GM23338 (cell line): Measurements from ENCODE around the gene DSE. TPM values are rescaled to one million over a fixed set of nuclear protein-coding genes. Genes with fewer than 3 reads are reported as not detected.

ENCODE experiments used
- ATAC-seq: fragments of 200-7000 bp; cut with Tn5 transposase; 3 replicates; pipeline ENCODE4 v1.9.1; 2020
- DNase-seq: peaks from one replicate; pipeline ENCODE4 v3.0.0-alpha.2; 2015; ENCODE audit warnings: low spot score
- H2AFZ ChIP-seq: fragments of 200-600 bp; sonication (generic); 2 replicates; pipeline ENCODE4 v1.8.0; 2016; ENCODE audit warnings: antibody characterized with exemption, mild to moderate bottlenecking, moderate library complexity
- H3F3A ChIP-seq: fragments of 200-600 bp; sonication (generic); replicated peaks from 2 replicates; pipeline ENCODE4 v1.8.0; 2017; ENCODE audit warnings: antibody characterized with exemption, mixed run types, low read depth
- H3K27ac ChIP-seq: fragments of 200-600 bp; sonication (generic); 2 replicates; pipeline ENCODE4 v1.6.1; 2016; ENCODE audit warnings: low read depth
- H3K27me3 ChIP-seq: fragments of 200-600 bp; sonication (generic); 2 replicates; pipeline ENCODE4 v1.8.0; 2016; ENCODE audit warnings: mild to moderate bottlenecking, mixed run types, moderate library complexity; ENCODE audit not compliant: insufficient read depth
- H3K36me3 ChIP-seq: fragments of 200-600 bp; sonication (generic); 2 replicates; pipeline ENCODE4 v1.8.0; 2016; ENCODE audit warnings: mild to moderate bottlenecking; ENCODE audit not compliant: insufficient read depth
- H3K4me1 ChIP-seq: fragments of 200-600 bp; sonication (generic); 2 replicates; pipeline ENCODE4 v1.8.0; 2016; ENCODE audit warnings: mild to moderate bottlenecking, moderate library complexity; ENCODE audit not compliant: insufficient read depth
- H3K4me2 ChIP-seq: fragments of 200-600 bp; sonication (generic); 2 replicates; pipeline ENCODE4 v1.7.1; 2017; ENCODE audit warnings: mixed run types
- H3K4me3 ChIP-seq: fragments of 200-600 bp; sonication (generic); 2 replicates; pipeline ENCODE4 v1.6.1; 2016; ENCODE audit warnings: mixed run types
- H3K79me2 ChIP-seq: fragments of 200-600 bp; sonication (generic); replicated peaks from 2 replicates; pipeline ENCODE4 v1.8.0; 2017; ENCODE audit warnings: mild to moderate bottlenecking; ENCODE audit not compliant: insufficient read depth
- H3K9me2 ChIP-seq: fragments of 200-600 bp; sonication (generic); 2 replicates; pipeline ENCODE4 v1.8.0; 2017; ENCODE audit not compliant: insufficient read depth
- H4K20me1 ChIP-seq: fragments of 200-600 bp; sonication (generic); replicated peaks from 2 replicates; pipeline ENCODE4 v1.8.0; 2017; ENCODE audit warnings: mild to moderate bottlenecking; ENCODE audit not compliant: insufficient read depth
- H3K27ac Mint-ChIP-seq: 2 replicates; pipeline ENCODE4 v1.8.0; 2020; ENCODE audit warnings: inconsistent platforms, mild to moderate bottlenecking, moderate library complexity, mixed read lengths
- H3K27me3 Mint-ChIP-seq: 3 replicates; pipeline ENCODE4 v1.8.0; 2022; ENCODE audit warnings: low read depth, mild to moderate bottlenecking, moderate library complexity, mixed read lengths, inconsistent platforms; ENCODE audit not compliant: insufficient read depth, poor library complexity
- H3K36me3 Mint-ChIP-seq: 3 replicates; pipeline ENCODE4 v1.8.0; 2021; ENCODE audit warnings: low read depth, mild to moderate bottlenecking, inconsistent platforms, moderate library complexity, mixed read lengths
- H3K4me1 Mint-ChIP-seq: 3 replicates; pipeline ENCODE4 v1.8.0; 2020; ENCODE audit warnings: mild to moderate bottlenecking, inconsistent platforms, mixed read lengths
- H3K4me3 Mint-ChIP-seq: 3 replicates; pipeline ENCODE4 v1.8.0; 2021; ENCODE audit warnings: moderate library complexity, mild to moderate bottlenecking, inconsistent platforms, mixed read lengths
- H3K9me3 Mint-ChIP-seq: 3 replicates; pipeline ENCODE4 v1.8.0; 2020; ENCODE audit warnings: moderate library complexity, mild to moderate bottlenecking, inconsistent platforms, mixed read lengths
- CREB1 ChIP-seq: fragments of 250-450 bp; sonication (Bioruptor Pico); IDR thresholded peaks from 2 replicates; pipeline ENCODE4 v1.5.0; 2020; ENCODE audit warnings: low read depth, mild to moderate bottlenecking, moderate library complexity
- CTCF ChIP-seq, 2 experiments: fragments of 200-600 bp in 1 of 2; sonication (generic) in 1 of 2; conservative IDR thresholded peaks; 2 replicates each; pipeline versions ENCODE4 v1.5.1 to v1.6.1; 2016 to 2017; ENCODE audit warnings: antibody characterized with exemption in 2 of 2, low read depth in 2 of 2, mild to moderate bottlenecking in 2 of 2, moderate library complexity in 1 of 2
- ETS1 ChIP-seq: IDR thresholded peaks from 2 replicates; pipeline ENCODE4 v1.6.1; 2016; ENCODE audit warnings: antibody characterized with exemption
- EZH2 ChIP-seq: fragments of 200-600 bp; sonication (generic); IDR thresholded peaks from one replicate; pipeline ENCODE4 v1.8.0; 2017; ENCODE audit warnings: antibody characterized with exemption, mild to moderate bottlenecking, low read depth; ENCODE audit not compliant: unreplicated experiment
- EZH2phosphoT487 ChIP-seq: fragments of 200-600 bp; sonication (generic); IDR thresholded peaks from one replicate; pipeline ENCODE4 v1.8.1; 2018; ENCODE audit warnings: antibody characterized with exemption; ENCODE audit not compliant: unreplicated experiment
- POLR2AphosphoS5 ChIP-seq: IDR thresholded peaks from 2 replicates; pipeline ENCODE4 v1.6.1; 2016; ENCODE audit warnings: antibody characterized with exemption, low read depth
- STAT1 ChIP-seq: IDR thresholded peaks from one replicate; pipeline ENCODE4 v1.6.1; 2016; ENCODE audit warnings: antibody characterized with exemption; ENCODE audit not compliant: unreplicated experiment
- ZNF114 ChIP-seq: fragments of 250-450 bp; sonication (Bioruptor Pico); IDR thresholded peaks from 2 replicates; pipeline ENCODE4 v1.5.0; 2020; ENCODE audit warnings: mild to moderate bottlenecking, moderate library complexity
- ZNF331 ChIP-seq: fragments of 250-450 bp; sonication (Bioruptor Pico); IDR thresholded peaks from 2 replicates; pipeline ENCODE4 v1.5.0; 2020; ENCODE audit warnings: low read depth, mild to moderate bottlenecking, moderate library complexity
- polyA plus RNA-seq: library from polyadenylated mRNA; unstranded; fragments of >200 nt; fragmentation: Nextera tagmentation; extraction: Ambion mirVana; gene quantifications from 2 replicates; pipeline ENCODE4 v1.2.1, GENCODE V29; 2016
- total RNA-seq: library from RNA; depleted of rRNA; stranded (reverse); fragments of >200 nt; shearing (Covaris generic); gene quantifications from 2 replicates; pipeline ENCODE4 v1.2.3, GENCODE V29; 2014
- TF ChIP-seq, protein P1 (sequence below): fragments of 250-450 bp; sonication (Bioruptor Pico); IDR thresholded peaks from 2 replicates; pipeline ENCODE4 v1.5.0; 2020; ENCODE audit warnings: mild to moderate bottlenecking, moderate library complexity

DSE gene
- total and polyA plus RNA-seq, 2 experiments from 2014 or later, result 18.8 to 45.2 TPM

DNA sequence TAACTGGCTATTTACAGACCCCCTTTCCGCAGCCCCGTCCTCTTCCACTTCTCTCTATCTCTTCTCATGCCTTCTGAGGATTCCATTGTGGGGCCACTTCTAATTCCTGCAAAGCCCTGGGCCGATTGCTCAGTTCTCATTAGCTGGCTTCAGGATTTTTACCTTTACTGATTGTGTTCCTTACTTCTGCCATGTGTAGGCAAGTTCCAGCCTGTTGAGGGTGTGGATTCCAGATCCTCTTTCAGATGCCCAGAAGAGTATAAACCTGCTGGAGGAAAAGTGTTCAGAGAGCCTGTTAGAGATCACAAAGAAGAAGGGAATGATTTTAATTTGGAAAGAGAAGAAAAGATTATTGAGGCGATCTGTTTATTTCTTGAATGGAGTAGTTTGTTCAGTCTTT lies 5.4 kb downstream of the DSE start (continued):
- TF ChIP-seq ETS1 (no peak), EZH2 (no peak)

DNA sequence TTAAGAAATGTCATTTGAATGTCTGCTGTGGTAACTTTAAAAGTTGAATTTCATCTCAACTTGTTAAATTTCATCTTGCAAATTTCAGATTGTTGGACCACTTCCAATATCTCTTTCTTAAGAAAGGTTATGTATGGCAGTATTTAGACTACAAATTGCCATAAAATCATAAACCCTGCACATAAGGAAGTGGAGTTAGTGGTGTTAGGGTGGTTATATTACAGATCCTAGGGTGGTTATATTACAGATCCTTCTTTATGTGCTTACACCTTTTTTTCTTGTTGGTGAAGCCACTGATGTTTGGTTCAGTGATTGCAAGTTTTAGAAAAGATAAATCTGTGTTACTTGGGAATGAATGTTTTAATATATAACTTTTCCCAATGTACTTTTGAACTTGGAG lies 9.0 kb downstream of the DSE start:
- DNase-seq (no peak), ATAC-seq (no peak)
- H3K79me2 ChIP-seq, result peaks cover 92% of the 10 kb centered on the region
- Mint-ChIP-seq H3K4me1 (peaks cover 45% of the 10 kb centered on the region), H3K9me3 (no peaks in the 10 kb centered on the region), H3K4me3 (no peak overlapping the region), H3K27me3 (peaks cover 3% of the 10 kb centered on the region), H3K36me3 (no peaks in the 10 kb centered on the region), H3K27ac (no peak overlapping the region)
- no peaks in the 10 kb centered on the region for H3K27me3 ChIP-seq
- no peak overlapping the region for H3K4me2 ChIP-seq
- no peaks in the 10 kb centered on the region for H3F3A ChIP-seq
- H2AFZ ChIP-seq, result no peak overlapping the region
- H3K36me3 ChIP-seq, result no peaks in the 10 kb centered on the region
- TF ChIP-seq EZH2phosphoT487, result no peak
- TF ChIP-seq CREB1 (CRISPR knock-in tag), result no peak
- TF ChIP-seq CTCF (conservative IDR thresholded peaks at IDR 0.05; ENCODE audit: low read depth in 2 of 2), result no peak
- TF ChIP-seq STAT1, result no peak
- no peak for TF ChIP-seq POLR2AphosphoS5
- TF ChIP-seq ZNF331 (CRISPR knock-in tag), result no peak
- no peak overlapping the region for H3K27ac ChIP-seq
- H3K4me1 ChIP-seq, result peaks cover 21% of the 10 kb centered on the region
- no peaks in the 10 kb centered on the region for H3K9me2 ChIP-seq
- H4K20me1 ChIP-seq, result peaks cover 11% of the 10 kb centered on the region
- H3K4me3 ChIP-seq, result no peak overlapping the region

DNA sequence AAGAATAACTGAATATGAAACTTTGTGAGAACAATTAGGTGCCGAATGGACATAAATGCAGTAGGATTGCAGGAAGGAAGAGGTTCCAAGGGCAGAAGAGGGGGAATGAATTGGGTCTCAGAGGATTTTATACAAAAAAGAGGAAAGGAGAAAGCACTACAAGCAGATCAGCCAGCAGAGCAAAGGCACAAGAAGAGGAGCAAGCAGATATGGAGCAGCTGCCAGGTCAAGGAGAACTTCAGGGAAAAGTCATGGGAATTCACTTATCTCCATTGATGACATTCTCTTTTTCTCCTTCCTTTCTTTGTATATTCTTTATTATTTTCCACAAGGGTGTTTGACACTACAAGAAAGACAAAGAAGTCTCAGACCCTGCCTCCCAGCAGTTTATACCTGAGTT lies 9.6 kb downstream of the DSE start:
- no peak for DNase-seq
- TF ChIP-seq ETS1 (no peak), EZH2phosphoT487 (no peak), CREB1 (CRISPR knock-in tag) (no peak), STAT1 (no peak), ZNF331 (CRISPR knock-in tag) (no peak), ZNF114 (CRISPR knock-in tag) (no peak), POLR2AphosphoS5 (no peak)
- TF ChIP-seq, protein P1, sequence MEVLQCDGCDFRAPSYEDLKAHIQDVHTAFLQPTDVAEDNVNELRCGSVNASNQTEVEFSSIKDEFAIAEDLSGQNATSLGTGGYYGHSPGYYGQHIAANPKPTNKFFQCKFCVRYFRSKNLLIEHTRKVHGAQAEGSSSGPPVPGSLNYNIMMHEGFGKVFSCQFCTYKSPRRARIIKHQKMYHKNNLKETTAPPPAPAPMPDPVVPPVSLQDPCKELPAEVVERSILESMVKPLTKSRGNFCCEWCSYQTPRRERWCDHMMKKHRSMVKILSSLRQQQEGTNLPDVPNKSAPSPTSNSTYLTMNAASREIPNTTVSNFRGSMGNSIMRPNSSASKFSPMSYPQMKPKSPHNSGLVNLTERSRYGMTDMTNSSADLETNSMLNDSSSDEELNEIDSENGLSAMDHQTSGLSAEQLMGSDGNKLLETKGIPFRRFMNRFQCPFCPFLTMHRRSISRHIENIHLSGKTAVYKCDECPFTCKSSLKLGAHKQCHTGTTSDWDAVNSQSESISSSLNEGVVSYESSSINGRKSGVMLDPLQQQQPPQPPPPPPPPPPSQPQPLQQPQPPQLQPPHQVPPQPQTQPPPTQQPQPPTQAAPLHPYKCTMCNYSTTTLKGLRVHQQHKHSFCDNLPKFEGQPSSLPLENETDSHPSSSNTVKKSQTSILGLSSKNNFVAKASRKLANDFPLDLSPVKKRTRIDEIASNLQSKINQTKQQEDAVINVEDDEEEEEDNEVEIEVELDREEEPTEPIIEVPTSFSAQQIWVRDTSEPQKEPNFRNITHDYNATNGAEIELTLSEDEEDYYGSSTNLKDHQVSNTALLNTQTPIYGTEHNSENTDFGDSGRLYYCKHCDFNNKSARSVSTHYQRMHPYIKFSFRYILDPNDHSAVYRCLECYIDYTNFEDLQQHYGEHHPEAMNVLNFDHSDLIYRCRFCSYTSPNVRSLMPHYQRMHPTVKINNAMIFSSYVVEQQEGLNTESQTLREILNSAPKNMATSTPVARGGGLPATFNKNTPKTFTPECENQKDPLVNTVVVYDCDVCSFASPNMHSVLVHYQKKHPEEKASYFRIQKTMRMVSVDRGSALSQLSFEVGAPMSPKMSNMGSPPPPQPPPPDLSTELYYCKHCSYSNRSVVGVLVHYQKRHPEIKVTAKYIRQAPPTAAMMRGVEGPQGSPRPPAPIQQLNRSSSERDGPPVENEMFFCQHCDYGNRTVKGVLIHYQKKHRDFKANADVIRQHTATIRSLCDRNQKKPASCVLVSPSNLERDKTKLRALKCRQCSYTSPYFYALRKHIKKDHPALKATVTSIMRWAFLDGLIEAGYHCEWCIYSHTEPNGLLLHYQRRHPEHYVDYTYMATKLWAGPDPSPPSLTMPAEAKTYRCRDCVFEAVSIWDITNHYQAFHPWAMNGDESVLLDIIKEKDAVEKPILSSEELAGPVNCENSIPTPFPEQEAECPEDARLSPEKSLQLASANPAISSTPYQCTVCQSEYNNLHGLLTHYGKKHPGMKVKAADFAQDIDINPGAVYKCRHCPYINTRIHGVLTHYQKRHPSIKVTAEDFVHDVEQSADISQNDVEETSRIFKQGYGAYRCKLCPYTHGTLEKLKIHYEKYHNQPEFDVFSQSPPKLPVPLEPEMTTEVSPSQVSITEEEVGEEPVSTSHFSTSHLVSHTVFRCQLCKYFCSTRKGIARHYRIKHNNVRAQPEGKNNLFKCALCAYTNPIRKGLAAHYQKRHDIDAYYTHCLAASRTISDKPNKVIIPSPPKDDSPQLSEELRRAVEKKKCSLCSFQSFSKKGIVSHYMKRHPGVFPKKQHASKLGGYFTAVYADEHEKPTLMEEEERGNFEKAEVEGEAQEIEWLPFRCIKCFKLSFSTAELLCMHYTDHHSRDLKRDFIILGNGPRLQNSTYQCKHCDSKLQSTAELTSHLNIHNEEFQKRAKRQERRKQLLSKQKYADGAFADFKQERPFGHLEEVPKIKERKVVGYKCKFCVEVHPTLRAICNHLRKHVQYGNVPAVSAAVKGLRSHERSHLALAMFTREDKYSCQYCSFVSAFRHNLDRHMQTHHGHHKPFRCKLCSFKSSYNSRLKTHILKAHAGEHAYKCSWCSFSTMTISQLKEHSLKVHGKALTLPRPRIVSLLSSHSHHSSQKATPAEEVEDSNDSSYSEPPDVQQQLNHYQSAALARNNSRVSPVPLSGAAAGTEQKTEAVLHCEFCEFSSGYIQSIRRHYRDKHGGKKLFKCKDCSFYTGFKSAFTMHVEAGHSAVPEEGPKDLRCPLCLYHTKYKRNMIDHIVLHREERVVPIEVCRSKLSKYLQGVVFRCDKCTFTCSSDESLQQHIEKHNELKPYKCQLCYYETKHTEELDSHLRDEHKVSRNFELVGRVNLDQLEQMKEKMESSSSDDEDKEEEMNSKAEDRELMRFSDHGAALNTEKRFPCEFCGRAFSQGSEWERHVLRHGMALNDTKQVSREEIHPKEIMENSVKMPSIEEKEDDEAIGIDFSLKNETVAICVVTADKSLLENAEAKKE (CRISPR knock-in tag), result no peak

More for the DNA sequence above, 9.6 kb downstream of the DSE start:
- peaks cover 11% of the 10 kb centered on the region for H4K20me1 ChIP-seq
- Mint-ChIP-seq H3K4me3 (no peak overlapping the region), H3K27ac (no peak overlapping the region), H3K4me1 (peaks cover 50% of the 10 kb centered on the region), H3K9me3 (no peaks in the 10 kb centered on the region), H3K27me3 (peaks cover 3% of the 10 kb centered on the region), H3K36me3 (no peaks in the 10 kb centered on the region)
- ATAC-seq, result no peak
- no peaks in the 10 kb centered on the region for H3K9me2 ChIP-seq
- H3K79me2 ChIP-seq, result peaks cover 92% of the 10 kb centered on the region
- no peak overlapping the region for H2AFZ ChIP-seq
- no peaks in the 10 kb centered on the region for H3F3A ChIP-seq
- H3K4me1 ChIP-seq, result peaks cover 27% of the 10 kb centered on the region
- no peak overlapping the region for H3K4me3 ChIP-seq
- H3K27me3 ChIP-seq, result no peaks in the 10 kb centered on the region
- no peak overlapping the region for H3K27ac ChIP-seq
- no peaks in the 10 kb centered on the region for H3K36me3 ChIP-seq
- H3K4me2 ChIP-seq, result no peak overlapping the region
